IMR-90 (cell line): ENCODE data around the gene CWF19L2.

Experiments used
- BHLHE40 ChIP-seq: fragments of 150-350 bp; IDR thresholded peaks from 2 replicates; pipeline ENCODE4 v1.6.1; 2016; ENCODE audit warnings: mild to moderate bottlenecking, low read depth, low read length
- CEBPB ChIP-seq: IDR thresholded peaks from 2 replicates; pipeline ENCODE4 v1.6.1; 2012; ENCODE audit warnings: low read depth, low read length, improper control_type of control experiment
- FOS ChIP-seq: fragments of 150-350 bp; IDR thresholded peaks from 2 replicates; pipeline ENCODE4 v1.6.1; 2016; ENCODE audit warnings: low read depth, low read length
- MAFK ChIP-seq: IDR thresholded peaks from 2 replicates; pipeline ENCODE4 v1.6.1; 2012; ENCODE audit warnings: low read depth, low read length, improper control_type of control experiment
- POLR2A ChIP-seq: IDR thresholded peaks from 2 replicates; pipeline ENCODE4 v1.6.1; 2012; ENCODE audit warnings: mild to moderate bottlenecking, low read depth, low read length
- RAD21 ChIP-seq: IDR thresholded peaks from 2 replicates; pipeline ENCODE4 v1.6.1; 2012; ENCODE audit warnings: low read length, improper control_type of control experiment
- RCOR1 ChIP-seq: IDR thresholded peaks from 2 replicates; pipeline ENCODE4 v1.6.1; 2012; ENCODE audit warnings: mild to moderate bottlenecking, low read length, improper control_type of control experiment; ENCODE audit not compliant: insufficient replicate concordance
- RFX5 ChIP-seq: IDR thresholded peaks from 2 replicates; pipeline ENCODE4 v1.8.0; 2012; ENCODE audit warnings: low read depth, mild to moderate bottlenecking, low read length, moderate library complexity
- TF ChIP-seq, protein P1 (sequence below): conservative IDR thresholded peaks from 2 replicates; pipeline ENCODE4 v1.5.1; 2012; ENCODE audit warnings: mild to moderate bottlenecking, low read depth, low read length, improper control_type of control experiment
- TF ChIP-seq, protein P2 (sequence below): fragments of 150-350 bp; IDR thresholded peaks from 2 replicates; pipeline ENCODE4 v1.6.1; 2016; ENCODE audit warnings: low read depth, mild to moderate bottlenecking, low read length, moderate library complexity, borderline replicate concordance
- TF ChIP-seq, protein P3 (sequence below): fragments of 150-350 bp; IDR thresholded peaks from 2 replicates; pipeline ENCODE4 v1.6.1; 2017; ENCODE audit warnings: mild to moderate bottlenecking, antibody characterized with exemption, low read length, low read depth

DNA sequence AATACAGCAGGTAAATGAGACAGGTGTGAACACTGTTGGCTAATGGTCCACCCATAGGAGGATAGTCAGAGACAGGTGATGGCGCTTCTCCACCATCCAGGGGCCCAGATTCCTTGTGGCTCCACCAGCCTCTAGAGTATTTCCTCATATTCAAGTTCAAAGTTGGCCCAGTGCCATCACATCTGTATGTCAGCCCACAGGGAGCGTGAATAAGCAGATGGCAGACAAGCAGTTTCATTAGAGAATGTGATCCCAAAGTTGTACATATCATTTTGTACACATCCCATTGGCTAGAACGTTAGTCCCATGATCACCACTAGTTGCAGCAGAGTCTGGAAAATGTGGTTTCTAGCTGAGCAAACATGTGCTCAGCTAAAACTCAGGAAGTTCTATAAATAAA lies 11.0 kb upstream of the CWF19L2 start:
- TF ChIP-seq, protein P1, sequence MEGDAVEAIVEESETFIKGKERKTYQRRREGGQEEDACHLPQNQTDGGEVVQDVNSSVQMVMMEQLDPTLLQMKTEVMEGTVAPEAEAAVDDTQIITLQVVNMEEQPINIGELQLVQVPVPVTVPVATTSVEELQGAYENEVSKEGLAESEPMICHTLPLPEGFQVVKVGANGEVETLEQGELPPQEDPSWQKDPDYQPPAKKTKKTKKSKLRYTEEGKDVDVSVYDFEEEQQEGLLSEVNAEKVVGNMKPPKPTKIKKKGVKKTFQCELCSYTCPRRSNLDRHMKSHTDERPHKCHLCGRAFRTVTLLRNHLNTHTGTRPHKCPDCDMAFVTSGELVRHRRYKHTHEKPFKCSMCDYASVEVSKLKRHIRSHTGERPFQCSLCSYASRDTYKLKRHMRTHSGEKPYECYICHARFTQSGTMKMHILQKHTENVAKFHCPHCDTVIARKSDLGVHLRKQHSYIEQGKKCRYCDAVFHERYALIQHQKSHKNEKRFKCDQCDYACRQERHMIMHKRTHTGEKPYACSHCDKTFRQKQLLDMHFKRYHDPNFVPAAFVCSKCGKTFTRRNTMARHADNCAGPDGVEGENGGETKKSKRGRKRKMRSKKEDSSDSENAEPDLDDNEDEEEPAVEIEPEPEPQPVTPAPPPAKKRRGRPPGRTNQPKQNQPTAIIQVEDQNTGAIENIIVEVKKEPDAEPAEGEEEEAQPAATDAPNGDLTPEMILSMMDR, result no peak
- TF ChIP-seq, protein P2, sequence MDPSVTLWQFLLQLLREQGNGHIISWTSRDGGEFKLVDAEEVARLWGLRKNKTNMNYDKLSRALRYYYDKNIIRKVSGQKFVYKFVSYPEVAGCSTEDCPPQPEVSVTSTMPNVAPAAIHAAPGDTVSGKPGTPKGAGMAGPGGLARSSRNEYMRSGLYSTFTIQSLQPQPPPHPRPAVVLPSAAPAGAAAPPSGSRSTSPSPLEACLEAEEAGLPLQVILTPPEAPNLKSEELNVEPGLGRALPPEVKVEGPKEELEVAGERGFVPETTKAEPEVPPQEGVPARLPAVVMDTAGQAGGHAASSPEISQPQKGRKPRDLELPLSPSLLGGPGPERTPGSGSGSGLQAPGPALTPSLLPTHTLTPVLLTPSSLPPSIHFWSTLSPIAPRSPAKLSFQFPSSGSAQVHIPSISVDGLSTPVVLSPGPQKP, result no peak
- TF ChIP-seq POLR2A, result no peak
- TF ChIP-seq, protein P3, sequence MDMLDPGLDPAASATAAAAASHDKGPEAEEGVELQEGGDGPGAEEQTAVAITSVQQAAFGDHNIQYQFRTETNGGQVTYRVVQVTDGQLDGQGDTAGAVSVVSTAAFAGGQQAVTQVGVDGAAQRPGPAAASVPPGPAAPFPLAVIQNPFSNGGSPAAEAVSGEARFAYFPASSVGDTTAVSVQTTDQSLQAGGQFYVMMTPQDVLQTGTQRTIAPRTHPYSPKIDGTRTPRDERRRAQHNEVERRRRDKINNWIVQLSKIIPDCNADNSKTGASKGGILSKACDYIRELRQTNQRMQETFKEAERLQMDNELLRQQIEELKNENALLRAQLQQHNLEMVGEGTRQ, result no peak
- TF ChIP-seq RCOR1, result no peak
- no peak for TF ChIP-seq RAD21
- no peak for TF ChIP-seq CEBPB
- no peak for TF ChIP-seq BHLHE40
- TF ChIP-seq MAFK, result no peak
- no peak for TF ChIP-seq FOS
- no peak for TF ChIP-seq RFX5
